Activated CD4-positive, alpha-beta memory T cell treated with anti-CD3 and anti-CD28 coated beads, Interleukin-2, amount 10 ng/mL, durations not matched to agents 7 days and 5 days (primary cell): Measurements from ENCODE around the gene MEF2C. TPM values are rescaled to one million over a fixed set of nuclear protein-coding genes. Genes with fewer than 3 reads are reported as not detected.

Experiments used
- CTCF ChIA-PET: fragments of 350-600 bp; sonication (Branson Sonifier 250); formaldehyde crosslinking; loops from one replicate; lab custom pipeline; 2021; ENCODE audit warnings: antibody characterized with exemption, inconsistent platforms; lab: Charles Lee
- POLR2A ChIA-PET: fragments of 350-600 bp; sonication (Branson Sonifier 250); formaldehyde crosslinking; loops from one replicate; lab custom pipeline; 2021; ENCODE audit warnings: antibody characterized with exemption; lab: Charles Lee
- DNase-seq: peaks from one replicate; pipeline ENCODE4 v3.0.0-alpha.2; 2020
- H3K27ac Mint-ChIP-seq: one replicate; pipeline ENCODE4 v1.8.0; 2021; ENCODE audit warnings: mild to moderate bottlenecking, mixed read lengths
- H3K27me3 Mint-ChIP-seq: one replicate; pipeline ENCODE4 v1.8.0; 2021; ENCODE audit warnings: mixed read lengths
- H3K36me3 Mint-ChIP-seq: one replicate; pipeline ENCODE4 v1.8.0; 2021; ENCODE audit warnings: low read depth, mixed read lengths
- H3K4me1 Mint-ChIP-seq: one replicate; pipeline ENCODE4 v1.8.0; 2021; ENCODE audit warnings: mixed read lengths
- H3K4me3 Mint-ChIP-seq: one replicate; pipeline ENCODE4 v1.8.0; 2021; ENCODE audit warnings: mild to moderate bottlenecking, mixed read lengths
- H3K9me3 Mint-ChIP-seq: one replicate; pipeline ENCODE4 v1.8.0; 2021; ENCODE audit warnings: mixed read lengths
- total RNA-seq, 2 experiments: library from RNA; stranded (reverse); gene quantifications; one replicate each; pipeline ENCODE4 v1.2.3, GENCODE V29; 2021

Gene MEF2C
- total RNA-seq, 2 experiments from 2014 or later: 0.03 TPM; not detected in 1

DNA sequence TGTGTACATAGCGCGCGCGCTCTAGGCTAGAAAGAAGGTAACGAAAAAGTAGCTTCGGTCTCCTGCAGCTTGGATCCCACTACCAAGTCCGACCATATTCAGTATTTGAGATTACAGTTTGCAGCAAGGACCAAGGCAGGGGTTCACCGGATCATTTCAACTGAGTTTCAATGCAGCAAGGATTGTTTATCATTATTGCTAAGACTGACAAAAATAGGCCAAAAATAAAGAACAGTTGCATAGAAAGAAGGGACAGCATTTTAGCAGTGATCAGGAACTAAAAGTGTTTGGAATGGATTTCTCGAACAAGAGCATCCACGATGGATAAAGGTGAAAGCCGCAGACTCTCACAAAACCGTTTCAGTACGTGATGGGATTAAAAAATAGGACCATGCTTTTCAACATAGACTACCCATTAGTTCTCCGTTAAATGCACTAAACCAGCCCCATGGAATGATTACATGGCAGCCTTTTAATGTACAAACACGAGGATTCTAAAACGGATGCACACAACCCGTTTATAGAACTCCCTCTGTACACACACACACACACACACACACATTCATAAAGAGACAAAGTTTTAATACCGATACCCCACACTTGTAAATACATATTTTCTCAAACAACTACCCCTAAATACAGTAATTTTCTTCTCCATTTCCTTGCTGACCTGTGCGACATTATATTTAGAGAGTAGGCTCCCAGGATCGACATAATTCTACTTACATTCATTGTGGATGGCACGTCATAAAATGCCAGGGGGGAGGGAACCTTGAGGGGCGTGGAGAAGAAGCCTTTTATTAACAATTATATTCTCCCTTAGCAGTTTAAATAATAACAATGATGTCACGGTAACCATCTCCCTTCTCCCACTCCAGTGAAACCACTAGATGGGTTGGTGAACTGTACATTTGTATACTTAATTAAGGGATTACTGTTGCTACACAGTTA, 197.1 kb downstream of the MEF2C start:
- ChIA-PET POLR2A (no interaction called here), CTCF (interaction anchor here (4.4 kb wide), 1 partner anchor 905 kb away, joined by 27 read pairs; no protein-coding TSS in a partner anchor)
- H3K27me3 Mint-ChIP-seq: peaks cover 92% of the 10 kb centered on the region
- DNase-seq: no peak
- H3K27ac Mint-ChIP-seq: no peak overlapping the region
- H3K4me3 Mint-ChIP-seq: no peak overlapping the region
- H3K9me3 Mint-ChIP-seq: no peaks in the 10 kb centered on the region
- H3K36me3 Mint-ChIP-seq: peaks cover 3% of the 10 kb centered on the region
- H3K4me1 Mint-ChIP-seq: peaks cover 9% of the 10 kb centered on the region

DNA sequence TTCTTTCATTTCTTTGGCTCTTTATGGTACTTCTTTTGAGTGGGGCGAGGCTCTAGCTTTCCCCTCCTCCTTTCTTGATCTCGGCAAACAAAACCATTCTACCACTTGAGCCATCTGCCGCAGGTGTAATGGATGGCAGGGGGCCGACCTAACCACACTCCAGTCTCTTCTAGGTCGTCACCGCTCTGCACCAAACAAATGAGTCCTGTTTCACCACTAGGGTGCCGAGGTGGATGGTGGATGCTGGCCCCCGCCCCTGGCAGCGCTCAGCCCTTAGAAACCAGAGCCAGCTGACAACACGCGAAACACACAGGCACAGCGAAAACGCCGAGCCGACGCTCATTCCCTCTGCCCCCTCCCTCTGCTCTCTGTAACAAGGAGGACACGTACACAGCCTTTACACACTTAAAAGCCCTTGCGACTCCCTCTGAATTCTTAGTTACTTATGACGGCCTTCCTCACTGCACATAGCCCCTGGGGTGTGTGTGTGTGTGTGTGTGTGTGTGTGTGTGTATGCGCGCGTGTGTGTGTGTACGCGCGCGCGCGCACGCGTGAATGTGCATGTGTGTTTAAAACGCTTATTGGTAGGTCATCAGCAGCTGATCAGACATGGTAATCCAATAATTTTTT, 199.4 kb downstream of the MEF2C start:
- CTCF ChIA-PET: interaction anchor here (2.1 to 4.4 kb wide), 2 partner anchors 8 to 903 kb away, joined by 6 to 27 read pairs; no protein-coding TSS in a partner anchor

DNA sequence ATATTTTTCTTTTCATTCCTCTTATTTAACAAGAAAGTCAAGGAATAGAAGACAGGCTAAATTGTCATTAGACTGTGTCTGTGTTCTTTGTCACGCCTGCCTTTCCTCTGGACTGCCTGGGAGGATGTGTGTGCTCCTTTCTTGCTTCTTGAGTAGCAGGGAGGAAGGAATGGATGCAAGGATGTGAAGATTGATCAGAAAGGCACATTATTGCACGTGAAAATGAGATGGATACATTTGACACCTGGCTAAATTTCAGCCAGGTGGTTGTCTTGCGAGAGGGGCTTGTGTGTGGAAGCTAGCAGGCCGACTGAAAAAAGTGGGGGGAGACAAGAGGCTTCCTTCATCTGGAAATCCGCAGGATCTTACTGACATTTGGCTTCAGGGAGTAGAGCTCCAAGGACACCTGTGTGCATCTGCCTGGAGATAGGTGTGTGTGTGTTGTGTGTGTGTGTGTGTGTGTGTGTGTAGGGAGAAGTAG, 200.1 kb downstream of the MEF2C start:
- peak overlapping the region; percentile 14 for H3K27ac Mint-ChIP-seq
- peaks cover 4% of the 10 kb centered on the region for H3K36me3 Mint-ChIP-seq
- POLR2A ChIA-PET: no interaction called here
- no peak overlapping the region for H3K4me3 Mint-ChIP-seq
- no peaks in the 10 kb centered on the region for H3K9me3 Mint-ChIP-seq
- H3K4me1 Mint-ChIP-seq: peaks cover 12% of the 10 kb centered on the region
- no peak for DNase-seq
- peaks cover 84% of the 10 kb centered on the region for H3K27me3 Mint-ChIP-seq
- CTCF ChIA-PET: interaction anchor here (1.6 to 4.4 kb wide), 3 partner anchors 8 to 902 kb away, joined by 4 to 27 read pairs (median 6); no protein-coding TSS in a partner anchor

More for the DNA sequence above, 199.4 kb downstream of the MEF2C start:
- Mint-ChIP-seq H3K9me3 (no peaks in the 10 kb centered on the region), H3K4me1 (peaks cover 12% of the 10 kb centered on the region), H3K27me3 (peaks cover 86% of the 10 kb centered on the region), H3K27ac (no peak overlapping the region), H3K4me3 (no peak overlapping the region), H3K36me3 (peaks cover 4% of the 10 kb centered on the region)
- POLR2A ChIA-PET: no interaction called here
- DNase-seq: no peak

DNA sequence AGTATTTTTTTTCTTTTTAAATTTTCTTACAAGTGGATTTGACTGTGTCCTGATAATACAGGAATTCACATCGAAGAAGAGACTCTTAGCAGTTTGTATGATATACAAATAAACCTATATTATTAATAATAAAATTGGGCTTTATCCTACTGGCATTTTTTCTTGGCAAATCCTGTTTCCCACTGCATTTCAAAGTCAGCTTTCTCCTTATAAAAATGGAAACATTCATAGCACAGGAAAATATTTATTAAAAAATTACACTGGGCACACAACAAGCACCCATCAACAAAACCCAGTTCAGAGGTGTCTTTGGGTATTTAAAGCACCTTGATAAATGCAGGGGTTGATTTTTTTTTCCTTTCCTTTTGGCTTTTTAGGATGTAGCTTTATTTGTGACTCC, 200.9 kb downstream of the MEF2C start:
- ChIA-PET CTCF (interaction anchor here (0.8 to 4.4 kb wide), 8 partner anchors 9 to 901 kb away, joined by 3 to 33 read pairs (median 6); no protein-coding TSS in a partner anchor), POLR2A (no interaction called here)

DNA sequence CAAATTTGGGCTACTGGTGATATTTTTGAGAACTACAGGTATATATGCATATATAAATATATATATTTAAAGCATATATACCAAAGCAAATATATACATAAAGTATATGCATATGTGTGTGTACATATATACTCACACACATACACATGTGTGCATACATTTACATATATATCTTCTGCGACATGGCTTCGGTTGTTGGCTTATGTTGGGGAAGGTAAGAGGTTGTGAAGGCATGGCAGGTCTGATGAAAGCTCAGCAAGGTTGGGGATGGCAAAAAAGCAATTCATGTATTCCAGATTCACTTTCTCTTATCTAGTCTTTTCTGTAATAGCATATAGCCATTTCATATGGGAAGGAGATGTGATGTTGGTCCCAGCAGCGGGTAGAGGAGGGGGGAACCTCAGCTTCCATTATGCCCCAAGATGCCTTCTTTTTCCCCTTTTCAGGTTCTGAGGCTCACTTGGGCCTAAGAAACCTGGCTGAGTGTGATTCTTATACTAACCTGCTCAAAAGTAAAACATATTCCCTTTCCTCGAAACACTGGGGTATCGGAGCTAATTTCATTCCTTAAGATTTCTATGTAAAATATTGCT, 201.7 kb downstream of the MEF2C start:
- ChIA-PET CTCF (interaction anchor here (0.7 to 4.4 kb wide), 9 partner anchors 10 to 901 kb away, joined by 3 to 33 read pairs (median 4); no protein-coding TSS in a partner anchor), POLR2A (interaction anchor here (1.5 kb wide), 1 partner anchor 9 kb away, joined by 6 read pairs; no protein-coding TSS in a partner anchor)
- Mint-ChIP-seq H3K4me1 (peaks cover 16% of the 10 kb centered on the region), H3K9me3 (no peaks in the 10 kb centered on the region), H3K27ac (no peak overlapping the region), H3K27me3 (peaks cover 83% of the 10 kb centered on the region), H3K36me3 (peaks cover 8% of the 10 kb centered on the region), H3K4me3 (no peak overlapping the region)
- no peak for DNase-seq

More for the DNA sequence above, 200.9 kb downstream of the MEF2C start:
- peaks cover 4% of the 10 kb centered on the region for H3K36me3 Mint-ChIP-seq
- H3K27me3 Mint-ChIP-seq: peaks cover 84% of the 10 kb centered on the region
- H3K4me1 Mint-ChIP-seq: peaks cover 12% of the 10 kb centered on the region
- H3K4me3 Mint-ChIP-seq: no peak overlapping the region
- H3K27ac Mint-ChIP-seq: no peak overlapping the region
- H3K9me3 Mint-ChIP-seq: no peaks in the 10 kb centered on the region
- DNase-seq: no peak

DNA sequence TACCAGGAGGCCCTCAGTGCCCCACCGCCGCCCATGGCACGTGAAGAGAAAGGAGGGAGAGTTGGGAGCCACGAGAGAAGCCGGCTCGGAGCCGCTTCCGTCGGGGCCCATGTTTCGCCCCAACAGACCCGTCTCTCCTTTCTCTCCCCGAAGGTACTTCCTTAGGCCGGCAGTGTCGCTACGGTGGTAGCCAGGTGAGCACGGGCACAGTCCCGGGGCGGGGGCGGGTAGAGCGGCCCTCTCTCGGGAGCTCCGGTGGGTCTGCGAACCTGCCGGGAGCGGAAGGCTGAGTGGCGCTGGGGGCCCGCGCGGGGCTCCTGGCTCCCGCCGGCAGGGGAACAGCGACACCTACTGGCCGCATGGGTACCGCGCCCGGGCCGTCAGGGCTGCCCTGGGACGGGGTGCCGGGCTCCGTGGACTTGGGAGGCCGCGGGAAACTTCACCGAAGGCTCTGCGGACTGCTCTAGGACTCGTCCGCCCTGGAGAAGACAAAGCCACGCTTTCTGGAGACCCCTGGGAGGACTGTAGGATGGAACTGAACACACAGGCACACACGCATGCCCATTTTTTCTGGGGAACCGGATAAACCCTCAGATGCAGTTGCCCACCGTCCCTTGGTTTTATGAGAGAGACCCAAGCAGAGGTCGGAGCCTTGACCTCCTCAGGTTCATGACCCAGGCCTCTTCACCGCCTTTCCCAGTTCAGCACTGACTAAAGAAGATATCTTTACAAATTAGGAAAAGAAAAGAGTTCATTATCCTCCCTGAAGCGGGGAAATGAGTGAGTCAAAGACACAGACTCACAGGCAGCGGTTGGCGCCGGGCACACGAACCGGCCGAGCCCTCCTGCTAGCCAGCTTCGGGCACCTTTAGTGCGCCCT, 202.5 kb downstream of the MEF2C start:
- POLR2A ChIA-PET: interaction anchor here (1.0 to 1.5 kb wide), 2 partner anchors 10 to 14 kb away, joined by 3 to 6 read pairs; no protein-coding TSS in a partner anchor
- Mint-ChIP-seq H3K4me1 (peaks cover 21% of the 10 kb centered on the region), H3K4me3 (peak overlapping the region; percentile 39), H3K27me3 (peaks cover 81% of the 10 kb centered on the region), H3K36me3 (peaks cover 9% of the 10 kb centered on the region), H3K9me3 (no peaks in the 10 kb centered on the region), H3K27ac (no peak overlapping the region)
- peak; percentile 77 for DNase-seq
- CTCF ChIA-PET: interaction anchor here (0.7 to 3.7 kb wide), 11 partner anchors 11 to 1828 kb away, joined by 3 to 33 read pairs (median 4); no protein-coding TSS in a partner anchor

DNA sequence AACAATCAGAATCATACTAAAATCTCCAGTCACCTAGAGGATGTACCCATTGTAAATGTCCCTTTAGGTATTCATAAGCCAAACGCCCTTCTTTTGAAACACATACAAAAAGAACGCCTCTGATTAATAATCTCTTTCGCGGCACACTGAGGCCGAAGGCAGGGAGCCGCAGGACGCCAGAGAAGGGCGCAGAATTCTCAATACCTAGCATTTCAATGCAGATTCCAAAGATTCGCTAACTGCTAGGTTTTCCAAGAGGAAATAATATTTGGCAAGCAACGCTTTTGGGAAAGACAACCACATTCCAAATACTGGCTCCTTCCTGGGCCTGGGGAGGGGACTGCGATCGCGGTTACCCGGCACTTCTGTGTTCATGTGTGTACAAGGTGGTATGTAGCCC, 203.3 kb downstream of the MEF2C start:
- Mint-ChIP-seq H3K27ac (no peak overlapping the region), H3K9me3 (no peaks in the 10 kb centered on the region)

DNA sequence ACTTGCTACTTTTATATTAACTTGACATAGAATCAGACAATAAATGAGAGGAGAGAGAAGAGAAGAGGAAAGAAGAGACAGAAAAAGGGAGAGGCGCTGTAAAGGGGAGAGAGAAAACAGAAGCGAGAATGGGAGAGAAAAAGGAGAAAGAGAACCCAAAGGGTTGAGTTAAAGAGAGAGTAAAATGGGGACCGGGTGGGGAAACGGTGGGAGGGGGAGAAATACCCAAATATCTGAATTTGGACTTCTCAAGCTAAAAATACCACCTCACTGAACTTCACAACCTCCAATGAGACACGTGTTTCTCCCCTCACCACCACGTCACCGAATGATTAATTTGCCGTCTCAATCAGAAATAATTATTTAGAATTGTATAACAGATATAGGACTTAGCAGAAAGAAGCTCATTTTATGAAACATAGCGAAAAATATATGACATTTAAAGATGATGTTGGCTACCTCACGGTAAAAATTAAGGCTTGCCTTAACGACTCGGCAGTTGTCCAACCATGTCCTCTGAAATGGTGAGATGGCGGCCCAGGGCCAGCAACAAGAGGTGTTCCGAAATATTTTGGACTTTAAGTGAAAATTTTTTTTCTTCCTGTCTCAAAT, 204.1 kb downstream of the MEF2C start:
- no peak overlapping the region for H3K4me3 Mint-ChIP-seq
- no peaks in the 10 kb centered on the region for H3K9me3 Mint-ChIP-seq
- CTCF ChIA-PET: interaction anchor here (0.7 to 3.7 kb wide), 5 partner anchors 13 to 1257 kb away, joined by 3 to 33 read pairs (median 3); no protein-coding TSS in a partner anchor
- no peak overlapping the region for H3K27ac Mint-ChIP-seq
- no peak for DNase-seq
- H3K36me3 Mint-ChIP-seq: peaks cover 15% of the 10 kb centered on the region
- peaks cover 82% of the 10 kb centered on the region for H3K27me3 Mint-ChIP-seq
- H3K4me1 Mint-ChIP-seq: peaks cover 27% of the 10 kb centered on the region
- POLR2A ChIA-PET: no interaction called here

More for the DNA sequence above, 203.3 kb downstream of the MEF2C start:
- H3K27me3 Mint-ChIP-seq: peaks cover 83% of the 10 kb centered on the region
- peaks cover 26% of the 10 kb centered on the region for H3K4me1 Mint-ChIP-seq
- POLR2A ChIA-PET: interaction anchor here (1.0 kb wide), 1 partner anchor 13 kb away, joined by 3 read pairs; no protein-coding TSS in a partner anchor
- no peak for DNase-seq
- CTCF ChIA-PET: interaction anchor here (0.7 to 3.7 kb wide), 10 partner anchors 12 to 1829 kb away, joined by 3 to 33 read pairs (median 4); no protein-coding TSS in a partner anchor
- no peak overlapping the region for H3K4me3 Mint-ChIP-seq
- peaks cover 13% of the 10 kb centered on the region for H3K36me3 Mint-ChIP-seq

DNA sequence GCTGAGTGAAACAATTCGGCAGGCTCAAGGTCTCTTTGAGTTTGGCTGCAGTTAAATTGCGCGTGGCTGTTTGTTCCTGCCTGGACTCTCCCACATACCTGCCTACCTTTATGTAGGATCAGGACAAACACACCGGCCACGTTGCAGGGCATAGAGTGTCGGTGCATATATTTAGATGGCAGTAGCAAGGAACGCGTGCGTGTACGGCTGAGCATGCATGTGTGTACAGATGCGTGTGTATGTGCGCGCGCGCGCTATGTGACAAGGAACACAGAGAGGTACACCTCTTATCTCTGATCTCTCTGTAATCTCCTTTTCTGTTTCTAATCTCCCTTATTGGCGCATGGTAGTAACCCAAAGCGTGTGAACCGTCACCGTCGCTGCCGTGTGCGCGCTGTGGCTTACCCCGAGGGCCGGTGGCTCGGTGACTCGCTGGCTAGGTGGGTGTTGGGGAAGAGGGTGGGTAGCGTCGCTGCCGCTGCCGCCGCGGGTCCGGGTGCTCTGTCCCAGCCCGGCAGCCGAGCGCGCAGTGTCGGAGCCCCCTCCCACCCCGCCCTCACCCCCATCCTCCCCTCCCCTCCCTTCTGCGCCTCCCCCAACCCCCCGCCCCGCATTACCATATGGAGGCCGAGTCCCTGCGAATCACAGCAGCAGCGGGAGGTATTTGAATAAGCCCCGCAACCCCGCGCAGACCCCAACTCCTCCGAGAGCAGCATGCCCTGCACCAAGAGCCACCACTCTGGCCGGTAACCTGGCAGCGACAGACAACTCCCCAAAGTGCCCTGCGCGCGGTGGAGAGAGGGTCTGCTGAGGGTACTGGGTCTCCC, 204.8 kb downstream of the MEF2C start:
- Mint-ChIP-seq H3K27me3 (peaks cover 82% of the 10 kb centered on the region), H3K9me3 (no peaks in the 10 kb centered on the region), H3K27ac (peak overlapping the region; percentile 29), H3K36me3 (peaks cover 21% of the 10 kb centered on the region), H3K4me1 (peaks cover 28% of the 10 kb centered on the region), H3K4me3 (peak overlapping the region; percentile 30)
- CTCF ChIA-PET: interaction anchor here (0.7 to 2.5 kb wide), 4 partner anchors 12 to 897 kb away, joined by 3 to 20 read pairs (median 4); no protein-coding TSS in a partner anchor
- no peak for DNase-seq
- POLR2A ChIA-PET: no interaction called here

DNA sequence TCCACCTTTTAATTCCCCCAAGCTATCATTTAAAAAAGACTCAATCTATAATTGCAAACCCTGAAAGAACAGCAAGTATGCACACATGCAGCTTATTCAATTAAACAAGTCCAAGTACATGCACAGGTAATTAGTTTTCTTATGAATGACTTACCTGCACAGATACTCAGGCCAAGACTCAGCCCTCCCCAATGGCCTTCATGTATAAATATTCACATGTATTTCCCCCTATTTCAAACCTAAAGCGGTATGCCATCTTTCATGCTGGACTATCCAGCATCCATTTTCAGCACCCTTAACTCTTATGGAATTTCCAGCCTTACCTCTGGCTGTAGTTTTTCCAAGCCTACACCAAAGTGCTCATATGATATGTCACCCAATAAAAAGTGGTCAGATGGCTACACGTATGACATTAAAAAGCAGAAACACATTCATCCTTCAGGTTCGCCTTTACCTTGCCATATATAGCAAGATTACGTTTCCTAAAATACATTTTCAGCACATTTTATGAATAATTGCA, 205.5 kb downstream of the MEF2C start:
- POLR2A ChIA-PET: no interaction called here
- CTCF ChIA-PET: interaction anchor here (1.3 kb wide), 1 partner anchor 13 kb away, joined by 6 read pairs; no protein-coding TSS in a partner anchor
- Mint-ChIP-seq H3K9me3 (no peaks in the 10 kb centered on the region), H3K4me3 (no peak overlapping the region), H3K36me3 (peaks cover 21% of the 10 kb centered on the region), H3K27ac (no peak overlapping the region), H3K4me1 (peaks cover 29% of the 10 kb centered on the region), H3K27me3 (peaks cover 80% of the 10 kb centered on the region)
- DNase-seq: no peak
